Embryonic facial prominence (tissue), 1 donor: ENCODE measurements around the gene FUZ.

Source experiments
- DNase-seq: peaks from one replicate; pipeline ENCODE4 v3.0.0-alpha.2; 2016; ENCODE audit errors: extremely low spot score

FUZ gene

GRCh38 chr19:49851456-49852259 is 38.6 kb upstream of the FUZ start:
- peak; percentile 48 for DNase-seq

DNA sequence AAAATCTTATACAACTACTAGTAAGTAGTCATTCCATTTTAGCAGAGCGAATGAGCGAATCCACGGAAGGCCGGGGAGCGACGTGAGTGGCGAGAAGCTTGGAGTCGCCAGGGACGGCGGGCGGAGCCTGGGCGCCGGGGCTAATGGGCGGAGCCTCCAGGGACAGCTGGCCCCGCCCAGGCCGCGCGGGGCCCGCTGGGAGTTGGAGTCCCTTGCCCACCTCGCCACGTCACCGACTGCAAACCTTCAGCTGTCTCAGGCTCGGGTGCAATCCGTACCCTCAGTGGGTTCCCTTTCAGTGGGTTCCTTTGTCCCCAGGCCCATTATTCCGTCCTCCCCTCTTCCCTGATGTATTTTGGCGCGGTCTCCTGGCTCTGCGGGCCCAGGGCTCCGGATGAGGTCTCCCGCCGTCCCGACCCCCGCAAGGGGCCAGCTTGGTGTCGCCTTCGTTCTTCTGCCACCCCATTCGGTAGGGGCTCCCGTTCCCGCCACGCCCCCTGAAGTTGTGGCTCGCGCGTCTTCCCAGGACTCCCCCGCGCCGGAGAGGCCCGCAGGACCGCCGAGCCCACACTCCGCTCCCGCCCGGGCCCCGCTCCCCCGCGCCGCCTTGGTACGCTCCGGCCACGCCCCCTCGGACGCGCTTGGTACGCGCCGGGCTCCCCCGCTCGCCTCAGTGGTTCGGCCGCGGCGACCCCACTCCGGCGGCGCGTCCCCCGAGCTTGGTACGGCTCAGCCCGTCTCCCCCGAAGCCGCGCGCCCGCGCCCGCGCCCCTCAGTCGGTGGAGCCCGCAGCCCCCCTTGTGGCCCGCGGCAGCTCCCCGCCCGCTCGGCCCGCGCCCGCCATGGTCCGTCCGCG is 37.6 kb upstream of the FUZ start, which contains the start of gene PTOV1:
Gene PTOV1 (plus strand): TSS at position 673 of the 856 bp plus-strand sequence.
- peak; percentile 77 for DNase-seq

DNA sequence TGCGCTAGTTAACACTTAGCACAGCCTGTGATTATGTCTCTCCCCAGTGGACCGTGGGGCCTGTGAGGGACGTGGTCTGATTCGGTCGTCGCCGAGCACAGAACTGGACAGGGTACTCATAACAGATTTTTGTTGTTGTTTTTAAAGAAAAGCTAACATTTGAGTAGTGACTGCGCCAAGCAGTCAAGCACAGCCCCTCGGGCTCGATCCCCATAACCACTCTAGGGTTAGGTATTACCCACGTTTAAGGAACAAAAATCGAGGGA is 37.1 kb upstream of the FUZ start:
- no peak for DNase-seq

DNA sequence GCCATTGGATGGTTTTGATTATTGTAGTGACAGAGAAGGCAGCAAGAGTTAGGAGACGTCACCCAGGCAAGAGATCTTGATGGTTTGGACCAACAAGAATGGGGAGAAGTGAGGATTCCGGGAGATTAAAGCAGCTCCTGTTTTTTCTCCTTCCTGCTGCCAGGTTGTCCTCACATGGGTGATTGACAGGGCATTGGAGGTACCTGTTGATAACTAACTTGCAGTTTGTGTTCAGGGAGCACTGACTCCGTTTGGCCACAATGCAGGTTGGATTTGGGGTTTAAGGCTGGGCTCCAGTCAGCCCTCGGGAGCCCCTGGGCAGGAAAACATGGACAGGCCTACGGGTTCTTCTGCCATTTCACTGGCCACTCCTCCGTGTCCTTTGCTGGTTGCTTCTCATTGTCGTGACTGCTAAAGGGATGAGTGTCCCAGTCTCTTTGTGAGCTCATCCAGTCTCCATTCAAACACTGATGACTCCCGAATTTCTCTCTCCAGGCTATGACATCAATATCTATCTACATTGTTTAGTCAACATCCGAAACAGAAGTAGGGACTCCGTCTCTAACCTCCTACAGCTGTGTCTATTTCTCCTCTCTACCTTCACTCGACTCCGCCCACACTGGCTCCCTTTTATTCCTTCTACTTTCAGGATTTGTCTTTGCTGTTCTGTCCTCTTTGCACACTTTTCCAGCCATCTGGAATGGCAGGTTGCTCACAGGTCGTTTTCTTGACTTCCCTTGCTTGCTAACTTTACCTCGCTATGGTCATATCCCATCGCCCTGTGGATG is 36.5 kb upstream of the FUZ start:
- no peak for DNase-seq

DNA sequence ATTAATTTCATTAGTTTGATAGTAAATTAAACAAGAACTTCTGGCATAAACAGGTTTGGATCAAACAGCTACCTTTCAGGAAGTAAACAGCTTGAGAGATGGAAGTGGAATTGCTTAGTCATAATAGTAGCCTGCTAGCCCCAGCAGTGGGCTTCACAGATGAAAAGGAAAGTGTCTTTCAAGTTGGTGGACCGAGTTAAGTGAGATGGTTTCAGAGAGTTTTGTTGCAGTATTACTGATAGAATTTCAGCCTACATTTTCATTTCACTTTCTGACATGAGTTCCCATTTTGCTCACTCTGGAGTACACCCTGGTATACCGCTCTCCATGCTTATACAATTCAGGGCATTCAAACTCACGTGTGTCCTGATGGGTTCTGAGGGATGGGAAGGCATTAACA is 35.8 kb upstream of the FUZ start:
- DNase-seq, result no peak

DNA sequence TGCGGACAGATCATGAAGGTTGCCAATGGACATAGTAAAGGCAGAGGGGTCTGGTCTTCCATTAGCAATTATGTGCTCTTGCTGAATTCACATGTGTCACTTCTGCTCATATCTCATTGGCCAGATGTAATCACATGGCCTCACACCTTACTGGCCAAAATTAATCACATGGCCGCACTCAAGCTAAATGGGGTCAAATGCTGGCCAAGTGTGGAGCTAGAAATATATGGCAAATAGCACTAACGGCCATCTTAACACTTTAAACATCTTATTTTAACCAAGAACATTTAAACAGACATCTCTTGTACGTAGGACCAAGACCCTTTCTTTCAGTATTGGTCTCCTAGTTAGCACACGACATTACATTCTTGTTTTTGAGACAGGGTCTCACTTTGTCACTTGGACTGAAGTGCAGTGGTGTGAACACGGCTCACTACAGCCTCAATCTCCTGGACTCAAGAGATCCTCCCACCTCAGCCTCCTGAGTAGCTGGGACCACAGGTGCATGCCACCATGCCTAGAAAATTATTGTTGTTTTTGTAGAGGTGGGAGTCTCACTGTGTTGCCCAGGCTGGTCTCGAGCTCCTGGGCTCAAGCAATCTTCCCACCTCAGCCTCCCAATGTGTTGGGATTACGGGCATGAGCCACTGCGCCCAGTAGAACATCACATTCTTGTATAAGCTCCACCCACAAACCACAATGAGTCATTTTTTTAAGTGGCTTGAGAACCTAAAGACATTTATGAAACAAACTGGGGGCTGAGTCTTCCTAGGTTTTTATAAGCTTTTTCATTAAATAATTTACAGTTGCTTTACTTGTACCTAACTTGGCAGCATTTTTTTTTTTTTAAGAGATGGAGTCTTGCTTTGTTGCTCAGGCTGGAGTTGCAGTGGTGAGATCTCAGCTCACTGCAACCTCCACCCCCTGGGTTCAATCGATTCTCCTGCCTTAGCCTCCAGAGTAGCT is 34.9 kb upstream of the FUZ start:
- no peak for DNase-seq

DNA sequence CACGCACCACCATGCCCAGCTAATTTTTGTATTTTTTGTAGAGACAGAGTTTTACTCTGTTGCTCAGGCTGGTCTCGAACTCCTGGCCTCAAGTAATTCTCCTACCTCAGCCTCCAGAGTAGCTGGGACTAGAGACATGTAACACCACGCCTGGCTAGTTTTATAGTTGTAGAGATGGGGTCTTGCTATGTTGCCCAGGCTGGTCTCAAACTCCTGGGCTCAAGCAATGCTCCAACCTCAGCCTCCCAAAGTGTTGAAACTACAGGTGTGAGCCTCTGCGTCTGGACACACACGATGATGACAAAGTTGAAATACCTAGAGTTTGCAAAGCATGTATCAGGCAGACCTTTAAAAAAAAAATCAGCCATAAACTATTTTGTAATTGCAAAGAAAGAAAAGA is 33.3 kb upstream of the FUZ start:
- DNase-seq, result no peak

- DNase-seq, result no peak
Measured at GRCh38 chr19:49845414-49845813, 32.3 kb upstream of the FUZ start.

DNA sequence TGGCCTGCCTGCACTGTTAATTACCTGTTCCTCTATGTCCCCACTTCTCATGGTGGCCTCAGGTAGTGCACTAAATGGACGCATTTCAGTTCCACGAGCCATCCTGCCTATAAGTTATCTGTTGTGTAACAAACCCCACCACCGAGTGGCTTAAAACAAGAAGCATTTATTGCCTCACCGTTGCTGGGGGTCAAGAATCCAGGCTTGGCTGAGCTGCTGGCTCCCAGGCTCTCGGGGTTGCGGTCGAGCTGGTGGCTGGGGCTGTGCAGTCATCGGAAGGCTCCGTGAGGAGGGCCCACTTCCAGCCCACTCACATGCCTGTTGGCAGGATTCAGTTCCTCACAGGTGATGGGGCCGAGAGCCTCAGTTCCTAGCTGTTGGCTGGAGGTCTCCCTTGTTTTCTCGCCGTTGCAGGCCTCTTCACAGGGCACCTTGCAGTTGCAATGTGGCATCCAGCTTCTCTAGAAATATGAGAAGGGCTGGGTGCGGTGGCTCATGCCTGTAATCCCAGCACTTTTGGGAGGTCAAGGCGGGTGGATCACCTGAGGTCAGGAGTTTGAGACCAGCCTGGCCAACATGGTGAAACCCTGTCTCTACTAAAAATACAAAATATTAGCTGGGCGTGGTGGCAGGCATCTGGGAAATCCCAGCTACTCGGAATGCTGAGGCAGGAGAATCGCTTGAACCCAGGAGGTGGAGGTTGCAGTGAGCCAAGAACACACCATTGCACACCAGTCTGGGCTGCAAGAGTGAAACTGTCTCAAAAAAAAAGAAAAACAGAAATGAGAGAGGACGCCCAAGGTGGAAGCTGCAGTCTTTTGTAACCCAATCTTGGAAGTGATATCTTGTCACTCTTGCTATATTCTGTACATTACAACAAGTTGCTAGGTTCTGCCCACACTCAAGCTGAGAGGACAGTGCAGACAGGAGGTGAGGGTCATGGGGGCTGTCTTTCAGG is 31.3 kb upstream of the FUZ start:
- DNase-seq, result no peak

GRCh38 chr19:49843265-49843664 is 30.2 kb upstream of the FUZ start:
- DNase-seq, result no peak

DNA sequence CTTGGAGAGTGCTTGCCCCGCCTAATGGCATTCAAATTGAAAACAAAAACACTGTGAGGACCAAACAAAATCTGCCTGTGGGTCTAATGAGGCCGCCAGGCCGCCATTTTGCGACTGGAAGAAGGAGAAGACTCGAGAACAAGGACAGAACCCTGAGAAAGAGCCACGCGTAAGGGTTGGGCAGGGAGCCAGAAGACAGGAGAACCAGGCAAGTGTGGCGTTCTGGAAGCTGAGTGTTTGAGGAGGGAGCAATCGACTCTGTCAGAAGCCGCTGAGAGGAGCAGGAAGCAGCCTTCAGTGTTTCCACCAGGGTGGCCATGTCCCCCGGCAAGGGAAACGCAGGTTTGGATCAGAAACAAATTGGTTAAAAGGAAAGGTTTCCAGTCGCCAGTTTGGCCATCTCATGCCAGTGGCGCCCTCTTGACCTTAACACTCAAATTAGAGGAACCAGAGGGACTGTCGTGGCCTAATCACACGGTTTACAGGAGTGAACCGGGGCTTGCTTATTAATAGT is 27.7 kb upstream of the FUZ start:
- DNase-seq, result no peak

DNA sequence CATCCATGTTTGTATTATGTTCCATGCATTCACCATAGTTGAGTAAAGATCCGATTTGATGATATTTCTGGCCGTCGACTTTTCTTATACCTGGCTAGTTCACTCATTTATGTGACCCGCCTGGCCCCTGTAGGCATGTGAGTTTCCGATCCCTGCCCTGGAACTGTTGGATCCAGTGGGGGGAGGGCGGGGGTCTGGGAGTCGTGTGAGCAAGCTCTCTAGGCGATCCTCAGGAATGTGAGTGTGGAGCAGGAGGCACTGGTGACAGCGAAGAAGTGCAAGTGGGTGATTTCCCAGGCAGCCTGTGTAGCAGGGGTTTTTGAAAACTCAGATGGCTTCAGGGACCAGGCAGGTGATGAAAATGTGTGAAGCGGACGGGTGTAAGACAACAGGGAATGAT is 27.2 kb upstream of the FUZ start:
- no peak for DNase-seq

DNA sequence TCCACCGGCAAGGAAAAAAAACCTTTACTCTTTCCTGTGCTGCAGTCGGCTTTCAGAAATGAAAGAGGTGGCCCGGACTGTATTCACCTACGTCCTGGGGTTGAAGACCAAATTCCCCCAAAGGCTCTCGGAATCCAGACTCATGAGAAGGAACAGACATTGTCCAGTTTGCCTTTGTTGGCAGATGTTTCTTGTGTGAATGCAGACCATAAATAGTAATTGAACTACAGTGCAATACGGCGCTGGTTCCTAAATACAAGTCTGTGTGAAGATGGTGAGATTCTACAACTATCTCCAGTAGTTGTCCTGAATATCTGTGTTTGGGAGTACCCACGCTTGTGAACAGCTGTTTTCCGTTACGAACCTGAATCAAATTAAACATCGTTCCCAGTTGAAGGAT is 26.6 kb upstream of the FUZ start:
- DNase-seq, result no peak

GRCh38 chr19:49838885-49839588 is 25.9 kb upstream of the FUZ start:
- no peak for DNase-seq

- DNase-seq, result no peak
Measured at GRCh38 chr19:49837425-49837824, 24.3 kb upstream of the FUZ start.

- no peak for DNase-seq
Measured at GRCh38 chr19:49837009-49837310, 23.9 kb upstream of the FUZ start.

GRCh38 chr19:49836176-49837008 is 23.3 kb upstream of the FUZ start:
- no peak for DNase-seq

DNA sequence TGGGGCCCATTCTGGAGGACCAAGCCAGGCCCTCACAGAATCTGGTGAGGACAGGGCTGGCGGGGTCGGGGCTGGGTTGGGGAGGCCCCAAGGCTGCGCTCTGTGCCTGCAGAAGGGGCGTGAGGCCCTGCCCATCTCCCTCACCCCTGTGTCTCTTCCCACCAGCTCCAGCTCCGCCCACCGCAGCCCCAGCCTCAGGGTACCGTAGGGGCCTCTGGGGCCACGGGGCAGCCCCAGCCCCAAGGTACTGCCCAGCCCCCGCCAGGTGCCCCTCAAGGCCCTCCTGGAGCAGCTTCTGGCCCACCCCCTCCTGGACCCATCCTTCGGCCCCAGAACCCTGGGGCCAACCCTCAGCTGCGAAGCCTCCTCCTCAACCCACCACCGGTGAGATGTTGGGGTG is 22.5 kb upstream of the FUZ start:
- no peak for DNase-seq

DNA sequence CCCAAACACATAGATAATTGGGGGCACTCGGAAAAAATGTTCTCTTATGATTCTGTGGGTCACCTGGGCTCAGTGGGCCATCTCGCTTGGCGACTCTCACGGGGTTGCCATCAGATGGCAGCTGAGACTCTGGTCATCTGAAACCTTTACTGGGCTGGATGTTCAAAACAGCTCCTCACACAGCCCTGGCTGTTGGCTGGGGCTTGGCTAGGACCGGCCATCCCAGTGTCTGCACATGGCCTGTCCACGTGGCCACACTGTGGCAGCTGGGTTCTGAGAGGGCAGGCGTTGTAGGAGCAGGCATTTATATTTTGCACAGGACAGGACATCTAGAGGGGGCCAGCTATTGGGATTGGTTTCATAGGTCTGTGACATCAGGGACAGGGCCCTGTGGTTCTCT is 20.5 kb upstream of the FUZ start:
- no peak for DNase-seq
